Measurements from ENCODE around the gene ADAMTS2.

ADAMTS2 gene

GRCh38 chr5:179224741-179225140 is 120.5 kb downstream of the ADAMTS2 start:
- no peak for TF ChIP-seq CTCF (IDR thresholded peaks at IDR 0.05; ENCODE audit: low read depth, low read length)
- H3K4me3 ChIP-seq (ENCODE audit: low read depth, low read length): no peak overlapping the region

- TF ChIP-seq CTCF (IDR thresholded peaks at IDR 0.05; ENCODE audit: low read depth, low read length): no peak
- no peak overlapping the region for H3K4me3 ChIP-seq (ENCODE audit: low read depth, low read length)
These were observed 121.3 kb downstream of the ADAMTS2 start for GRCh38 chr5:179223961-179224360.

- TF ChIP-seq CTCF (IDR thresholded peaks at IDR 0.05; ENCODE audit: low read depth, low read length): no peak
- H3K4me3 ChIP-seq (ENCODE audit: low read depth, low read length): no peak overlapping the region
These were observed 121.7 kb downstream of the ADAMTS2 start for GRCh38 chr5:179223528-179223927.

- no peak overlapping the region for H3K4me3 ChIP-seq (ENCODE audit: low read depth, low read length)
- no peak for TF ChIP-seq CTCF (IDR thresholded peaks at IDR 0.05; ENCODE audit: low read depth, low read length)
These were observed 122.8 kb downstream of the ADAMTS2 start for GRCh38 chr5:179222246-179223017.

- no peak for TF ChIP-seq CTCF (IDR thresholded peaks at IDR 0.05; ENCODE audit: low read depth, low read length)
- H3K4me3 ChIP-seq (ENCODE audit: low read depth, low read length): no peak overlapping the region
These were observed 123.4 kb downstream of the ADAMTS2 start for GRCh38 chr5:179221877-179222220.

- no peak for TF ChIP-seq CTCF (IDR thresholded peaks at IDR 0.05; ENCODE audit: low read depth, low read length)
- H3K4me3 ChIP-seq (ENCODE audit: low read depth, low read length): no peak overlapping the region
These were observed 123.9 kb downstream of the ADAMTS2 start for GRCh38 chr5:179221196-179221876.

- H3K4me3 ChIP-seq (ENCODE audit: low read depth, low read length): no peak overlapping the region
- TF ChIP-seq CTCF (IDR thresholded peaks at IDR 0.05; ENCODE audit: low read depth, low read length): no peak
These were observed 124.5 kb downstream of the ADAMTS2 start for GRCh38 chr5:179220716-179221115.

Data from WI38 (cell line).